Keratinocyte (primary cell): ENCODE results near the gene PCSK2.

ENCODE experiments used
- EZH2 ChIP-seq: IDR thresholded peaks from one replicate; pipeline ENCODE4 v1.6.1; 2012; ENCODE audit warnings: inconsistent platforms, mild to moderate bottlenecking, low read length, moderate library complexity
- TF ChIP-seq, protein P1 (sequence below), 3 experiments: IDR thresholded peaks in 1 of 3; conservative IDR thresholded peaks in 1 of 3; optimal IDR thresholded peaks in 1 of 3; 2 replicates in 2 of 3; 3 replicates in 1 of 3; pipeline versions ENCODE3 to v1.5.1; 2011; ENCODE audit warnings: low read length in 3 of 3, mild to moderate bottlenecking in 3 of 3, moderate library complexity in 2 of 3, control low read depth in 1 of 3, inconsistent platforms in 1 of 3; ENCODE audit not compliant: insufficient read depth in 2 of 3; ENCODE audit errors: extremely low read depth in 1 of 3

DNA sequence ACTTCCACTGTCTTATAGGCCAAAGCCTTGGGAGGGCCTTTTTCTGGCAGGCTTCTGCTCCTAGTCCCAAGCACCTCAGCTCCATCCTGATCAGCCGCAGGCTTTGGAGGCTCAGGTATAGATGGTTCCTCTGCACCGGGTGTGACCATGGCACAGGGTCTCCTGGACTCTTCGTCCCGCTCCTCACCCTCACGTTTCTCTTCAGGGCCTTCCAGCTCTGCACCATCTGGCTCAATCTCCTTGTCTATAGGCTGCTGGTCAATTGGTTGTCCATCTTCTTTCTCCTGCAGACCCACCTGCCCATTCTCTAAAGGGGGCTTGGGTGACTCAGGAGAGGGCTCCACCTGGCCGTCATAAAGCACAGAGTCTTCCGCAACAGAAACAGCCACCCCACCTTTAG, 267.4 kb downstream of the PCSK2 start:
- TF ChIP-seq, protein P1, sequence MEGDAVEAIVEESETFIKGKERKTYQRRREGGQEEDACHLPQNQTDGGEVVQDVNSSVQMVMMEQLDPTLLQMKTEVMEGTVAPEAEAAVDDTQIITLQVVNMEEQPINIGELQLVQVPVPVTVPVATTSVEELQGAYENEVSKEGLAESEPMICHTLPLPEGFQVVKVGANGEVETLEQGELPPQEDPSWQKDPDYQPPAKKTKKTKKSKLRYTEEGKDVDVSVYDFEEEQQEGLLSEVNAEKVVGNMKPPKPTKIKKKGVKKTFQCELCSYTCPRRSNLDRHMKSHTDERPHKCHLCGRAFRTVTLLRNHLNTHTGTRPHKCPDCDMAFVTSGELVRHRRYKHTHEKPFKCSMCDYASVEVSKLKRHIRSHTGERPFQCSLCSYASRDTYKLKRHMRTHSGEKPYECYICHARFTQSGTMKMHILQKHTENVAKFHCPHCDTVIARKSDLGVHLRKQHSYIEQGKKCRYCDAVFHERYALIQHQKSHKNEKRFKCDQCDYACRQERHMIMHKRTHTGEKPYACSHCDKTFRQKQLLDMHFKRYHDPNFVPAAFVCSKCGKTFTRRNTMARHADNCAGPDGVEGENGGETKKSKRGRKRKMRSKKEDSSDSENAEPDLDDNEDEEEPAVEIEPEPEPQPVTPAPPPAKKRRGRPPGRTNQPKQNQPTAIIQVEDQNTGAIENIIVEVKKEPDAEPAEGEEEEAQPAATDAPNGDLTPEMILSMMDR (optimal IDR thresholded peaks at IDR 0.05 in 1 of 3, IDR thresholded peaks at IDR 0.05 in 1 of 3, conservative IDR thresholded peaks at IDR 0.05 in 1 of 3; ENCODE audit: extremely low read depth in 1 of 3, insufficient read depth in 2 of 3, low read length in 3 of 3): no peak
- TF ChIP-seq EZH2: no peak
